SK-N-MC (cell line): Measurements from ENCODE around the gene DPP10.

Experiments used
- EZH2 ChIP-seq: fragments of 200-600 bp; sonication (generic); IDR thresholded peaks from one replicate; pipeline ENCODE4 v1.6.1; 2017; ENCODE audit warnings: antibody characterized with exemption
- FOXP2 ChIP-seq: optimal IDR thresholded peaks from 2 replicates; pipeline ENCODE3; 2011; ENCODE audit warnings: mild to moderate bottlenecking, moderate library complexity; ENCODE audit not compliant: insufficient read depth; ENCODE audit errors: extremely low read length, control extremely low read depth
- POLR2AphosphoS5 ChIP-seq: IDR thresholded peaks from 2 replicates; pipeline ENCODE4 v1.6.1; 2012; ENCODE audit warnings: mild to moderate bottlenecking, low read depth, low read length, borderline replicate concordance

DNA sequence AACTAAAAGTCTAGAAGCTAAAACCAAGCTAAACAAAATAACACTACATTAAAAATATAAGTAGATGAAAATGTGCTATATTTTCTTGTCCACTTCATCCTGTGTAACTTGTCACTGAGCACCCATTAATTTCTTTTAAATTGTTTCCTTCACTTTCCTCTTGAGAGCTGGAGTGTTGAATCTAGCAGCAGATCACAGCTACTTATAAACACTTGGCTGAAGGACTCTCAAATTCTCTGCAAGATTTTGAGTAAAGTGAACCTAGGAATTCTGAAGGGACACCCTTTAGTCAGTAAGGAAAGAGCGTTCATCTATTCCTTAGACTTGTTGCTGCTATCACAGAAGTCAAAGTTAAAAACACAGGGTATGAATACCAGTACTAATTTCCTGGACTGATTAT lies 1163.9 kb downstream of the DPP10 start:
- TF ChIP-seq EZH2 (no peak), POLR2AphosphoS5 (no peak), FOXP2 (no peak)
